ENCODE results near the gene RNF187. TPM values are rescaled to one million over a fixed set of nuclear protein-coding genes. Genes with fewer than 3 reads are reported as not detected.

The RNF187 gene
- total RNA-seq, 2 donors from 2014 or later = 35.3 to 35.6 TPM

DNA sequence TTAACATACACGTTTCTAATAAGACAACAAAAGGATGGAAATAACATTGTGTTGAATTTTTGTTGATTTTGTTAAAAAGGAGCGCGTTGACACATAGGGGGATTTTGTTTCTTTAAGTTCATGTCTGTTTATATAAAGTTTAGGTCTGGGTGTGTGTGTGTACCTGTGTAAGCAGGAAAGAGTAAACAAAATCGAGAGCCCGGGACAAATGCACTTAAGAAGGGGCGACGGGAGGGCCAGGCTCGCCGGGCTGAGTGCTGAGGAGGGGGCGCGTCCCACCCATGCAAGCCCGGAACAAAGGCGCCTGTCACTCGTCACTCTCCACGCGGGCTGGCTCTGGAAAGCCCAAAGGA lies 41.7 kb upstream of the RNF187 start:
- H3K27ac ChIP-seq = peak overlapping the region in 1 of 2 donors; percentile 71
- peak overlapping the region; percentile 37 to 64 for H3K4me3 ChIP-seq
- H3K27me3 ChIP-seq = no peaks in the 10 kb centered on the region

GRCh38 chr1:228445843-228446650 lies 41.1 kb upstream of the RNF187 start:
- Histone ChIP-seq H3K4me1 (peaks cover 0 to 9% of the 10 kb centered on the region in 2 donors), H3K9me3 (no peaks in the 10 kb centered on the region), H3K36me3 (no peaks in the 10 kb centered on the region), H3K27me3 (no peaks in the 10 kb centered on the region), H3K4me3 (peak overlapping the region; percentile 37 to 64), H3K27ac (peak overlapping the region in 1 of 2 donors; percentile 71)
- DNase-seq (ENCODE audit: low spot score) = no peak
- TF ChIP-seq, protein P1, sequence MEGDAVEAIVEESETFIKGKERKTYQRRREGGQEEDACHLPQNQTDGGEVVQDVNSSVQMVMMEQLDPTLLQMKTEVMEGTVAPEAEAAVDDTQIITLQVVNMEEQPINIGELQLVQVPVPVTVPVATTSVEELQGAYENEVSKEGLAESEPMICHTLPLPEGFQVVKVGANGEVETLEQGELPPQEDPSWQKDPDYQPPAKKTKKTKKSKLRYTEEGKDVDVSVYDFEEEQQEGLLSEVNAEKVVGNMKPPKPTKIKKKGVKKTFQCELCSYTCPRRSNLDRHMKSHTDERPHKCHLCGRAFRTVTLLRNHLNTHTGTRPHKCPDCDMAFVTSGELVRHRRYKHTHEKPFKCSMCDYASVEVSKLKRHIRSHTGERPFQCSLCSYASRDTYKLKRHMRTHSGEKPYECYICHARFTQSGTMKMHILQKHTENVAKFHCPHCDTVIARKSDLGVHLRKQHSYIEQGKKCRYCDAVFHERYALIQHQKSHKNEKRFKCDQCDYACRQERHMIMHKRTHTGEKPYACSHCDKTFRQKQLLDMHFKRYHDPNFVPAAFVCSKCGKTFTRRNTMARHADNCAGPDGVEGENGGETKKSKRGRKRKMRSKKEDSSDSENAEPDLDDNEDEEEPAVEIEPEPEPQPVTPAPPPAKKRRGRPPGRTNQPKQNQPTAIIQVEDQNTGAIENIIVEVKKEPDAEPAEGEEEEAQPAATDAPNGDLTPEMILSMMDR (IDR thresholded peaks at IDR 0.05) = no peak

More for the DNA sequence above, 41.7 kb upstream of the RNF187 start:
- no peaks in the 10 kb centered on the region for H3K9me3 ChIP-seq
- H3K4me1 ChIP-seq = peaks cover 0 to 9% of the 10 kb centered on the region in 2 donors
- no peak for DNase-seq (ENCODE audit: low spot score)
- TF ChIP-seq, protein P1 (IDR thresholded peaks at IDR 0.05) = no peak
- no peaks in the 10 kb centered on the region for H3K36me3 ChIP-seq

GRCh38 chr1:228446852-228447251 lies 40.3 kb upstream of the RNF187 start:
- H3K27me3 ChIP-seq = no peaks in the 10 kb centered on the region
- TF ChIP-seq, protein P1 (IDR thresholded peaks at IDR 0.05) = no peak
- no peaks in the 10 kb centered on the region for H3K36me3 ChIP-seq
- H3K4me3 ChIP-seq = peak overlapping the region in 1 of 2 donors; percentile 64
- no peaks in the 10 kb centered on the region for H3K9me3 ChIP-seq
- no peak for DNase-seq (ENCODE audit: low spot score)
- peaks cover 0 to 9% of the 10 kb centered on the region in 2 donors for H3K4me1 ChIP-seq
- H3K27ac ChIP-seq = peak overlapping the region in 1 of 2 donors; percentile 71

DNA sequence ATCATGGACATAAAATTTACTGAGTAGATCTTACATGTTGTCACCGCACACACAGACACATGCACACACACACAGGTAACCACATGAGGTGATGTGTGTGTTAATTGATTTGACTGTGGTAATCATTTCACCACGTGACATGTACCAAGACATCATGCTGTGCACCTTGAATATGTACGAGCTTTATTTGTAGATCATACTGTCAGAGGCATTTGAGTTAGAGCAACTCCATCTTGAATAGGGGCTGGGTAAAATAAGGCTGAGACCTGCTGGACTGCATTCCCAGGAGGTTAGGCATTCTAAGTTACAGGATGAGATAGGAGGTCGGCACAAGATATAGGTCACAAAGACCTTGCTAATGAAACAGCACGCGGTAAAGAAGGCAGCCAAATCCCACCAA lies 38.8 kb upstream of the RNF187 start:
- DNase-seq (ENCODE audit: low spot score) = no peak
- no peak overlapping the region for H3K4me3 ChIP-seq
- H3K27ac ChIP-seq = no peak overlapping the region
- peaks cover 0 to 9% of the 10 kb centered on the region in 2 donors for H3K4me1 ChIP-seq
- no peaks in the 10 kb centered on the region for H3K36me3 ChIP-seq
- TF ChIP-seq, protein P1 (IDR thresholded peaks at IDR 0.05) = no peak
- H3K27me3 ChIP-seq = no peaks in the 10 kb centered on the region
- H3K9me3 ChIP-seq = no peaks in the 10 kb centered on the region

DNA sequence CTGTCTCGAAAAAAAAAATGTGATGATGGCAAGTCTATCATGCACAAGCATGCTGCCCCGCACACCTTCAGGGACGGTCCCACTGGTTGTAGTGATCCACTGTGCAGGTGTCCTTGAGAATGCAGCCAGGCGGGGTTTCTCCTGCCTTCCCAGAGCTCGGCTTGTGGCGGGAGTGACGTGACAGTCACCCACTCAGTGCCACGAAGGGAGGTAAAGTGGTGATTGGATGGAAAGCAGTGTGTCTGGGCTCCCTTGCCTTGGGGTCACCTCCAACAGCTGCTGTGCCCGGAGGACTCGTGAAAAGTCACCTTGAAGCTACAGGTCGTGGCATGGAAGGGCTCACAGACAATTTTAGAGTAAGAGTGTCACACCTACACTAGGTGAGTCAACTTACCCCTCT lies 37.0 kb upstream of the RNF187 start:
- H3K9me3 ChIP-seq = no peaks in the 10 kb centered on the region
- H3K4me1 ChIP-seq = peaks cover 0 to 13% of the 10 kb centered on the region in 2 donors
- H3K36me3 ChIP-seq = no peaks in the 10 kb centered on the region
- no peak for DNase-seq (ENCODE audit: low spot score)
- TF ChIP-seq, protein P1 (IDR thresholded peaks at IDR 0.05) = no peak
- no peak overlapping the region for H3K27ac ChIP-seq
- no peaks in the 10 kb centered on the region for H3K27me3 ChIP-seq
- no peak overlapping the region for H3K4me3 ChIP-seq

All from right atrium auricular region (tissue), 2 donors.